Upper lobe of left lung (tissue), 4 donors: Measurements from ENCODE around the gene NOP9.

ENCODE experiments used
- CTCF ChIP-seq, 6 experiments: fragments of 450-650 bp in 4 of 6; fragments of 200-600 bp in 2 of 6; sonication (generic) in 2 of 6; IDR thresholded peaks; one replicate each; pipeline ENCODE4 v1.5.1; 2016 to 2019; ENCODE audit warnings: antibody characterized with exemption in 6 of 6
- EP300 ChIP-seq, 4 donors: sonication (generic); formaldehyde crosslinking; IDR thresholded peaks; one replicate each; pipeline ENCODE4 v1.5.1; 2017; ENCODE audit warnings: antibody characterized with exemption in 4 of 4, control low read depth in 2 of 4
- POLR2A ChIP-seq, 4 donors: fragments of 450-650 bp; IDR thresholded peaks; one replicate each; pipeline ENCODE4 v1.5.1; 2016 to 2017; ENCODE audit warnings: antibody characterized with exemption in 4 of 4, mild to moderate bottlenecking in 2 of 4
- POLR2AphosphoS5 ChIP-seq, 2 donors: sonication (generic); formaldehyde crosslinking; IDR thresholded peaks; one replicate each; pipeline ENCODE4 v1.5.1; 2017; ENCODE audit warnings: antibody characterized with exemption in 2 of 2

- no peak for TF ChIP-seq CTCF (IDR thresholded peaks at IDR 0.05)
- TF ChIP-seq EP300 (IDR thresholded peaks at IDR 0.05): no peak
- no peak for TF ChIP-seq POLR2A (IDR thresholded peaks at IDR 0.05)
- TF ChIP-seq POLR2AphosphoS5 (IDR thresholded peaks at IDR 0.05): no peak
Observed at GRCh38 chr14:24258548-24259265, 40.9 kb upstream of the NOP9 start.
